A673 (cell line): ENCODE measurements around the gene SAMD11.

ENCODE experiments used
- CTCF ChIP-seq: fragments of 300-800, 200-600 bp; sonication (generic); conservative IDR thresholded peaks from 2 replicates; pipeline ENCODE4 v1.5.1; 2017; ENCODE audit warnings: low read depth, mild to moderate bottlenecking, antibody characterized with exemption, low read length, moderate library complexity, mixed read lengths
- EZH2 ChIP-seq: fragments of 200-600 bp; sonication (generic); IDR thresholded peaks from 2 replicates; pipeline ENCODE4 v1.6.1; 2017; ENCODE audit warnings: borderline replicate concordance, low read depth, mild to moderate bottlenecking, mixed read lengths, antibody characterized with exemption, low read length; ENCODE audit not compliant: poor library complexity, severe bottlenecking

- no peak for TF ChIP-seq CTCF
- TF ChIP-seq EZH2, result no peak
These were observed 4.9 kb upstream of the SAMD11 start for GRCh38 chr1:918843-919242.
